NCI-H187 treated with DMSO at 0.1 percent for 48 hours (cell line): ENCODE data around the gene ADAM17.
"Not testable (repeated sequence)": the region's sequence is repeated elsewhere in the genome, so short reads cannot be mapped to it uniquely, and the experiment has no call there.

ENCODE experiments used
- DNase-seq: peaks from one replicate; lab custom pipeline; 2025; lab: John Stamatoyannopoulos, UW

The ADAM17 gene

GRCh38 chr2:9565436-9566153 lies 10.0 kb upstream of the ADAM17 start:
- no peak for DNase-seq

- DNase-seq: peak; percentile 87
These were observed 5.0 kb upstream of the ADAM17 start for GRCh38 chr2:9560628-9561027.

DNA sequence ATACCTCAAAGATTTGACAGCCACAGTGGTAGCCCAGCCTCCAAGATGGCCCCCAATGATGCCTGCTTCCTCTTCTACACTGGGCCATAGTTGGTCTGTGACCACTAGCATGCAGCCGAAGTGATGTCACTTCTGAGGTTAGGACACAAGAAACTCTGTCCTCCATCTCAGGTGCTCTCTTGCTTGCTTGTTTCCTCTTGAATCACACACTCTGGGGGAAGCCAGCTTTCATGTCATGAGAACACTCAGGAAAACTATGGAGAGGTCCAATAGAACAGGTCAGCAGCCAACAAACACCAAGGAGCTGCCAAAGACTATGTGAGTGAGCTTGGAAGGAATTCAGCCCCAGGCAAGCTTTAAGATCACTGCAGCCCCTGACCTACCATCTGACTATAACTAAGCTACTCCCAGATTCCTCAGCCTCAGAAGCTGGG lies 3.3 kb upstream of the ADAM17 start:
- DNase-seq: no peak

DNA sequence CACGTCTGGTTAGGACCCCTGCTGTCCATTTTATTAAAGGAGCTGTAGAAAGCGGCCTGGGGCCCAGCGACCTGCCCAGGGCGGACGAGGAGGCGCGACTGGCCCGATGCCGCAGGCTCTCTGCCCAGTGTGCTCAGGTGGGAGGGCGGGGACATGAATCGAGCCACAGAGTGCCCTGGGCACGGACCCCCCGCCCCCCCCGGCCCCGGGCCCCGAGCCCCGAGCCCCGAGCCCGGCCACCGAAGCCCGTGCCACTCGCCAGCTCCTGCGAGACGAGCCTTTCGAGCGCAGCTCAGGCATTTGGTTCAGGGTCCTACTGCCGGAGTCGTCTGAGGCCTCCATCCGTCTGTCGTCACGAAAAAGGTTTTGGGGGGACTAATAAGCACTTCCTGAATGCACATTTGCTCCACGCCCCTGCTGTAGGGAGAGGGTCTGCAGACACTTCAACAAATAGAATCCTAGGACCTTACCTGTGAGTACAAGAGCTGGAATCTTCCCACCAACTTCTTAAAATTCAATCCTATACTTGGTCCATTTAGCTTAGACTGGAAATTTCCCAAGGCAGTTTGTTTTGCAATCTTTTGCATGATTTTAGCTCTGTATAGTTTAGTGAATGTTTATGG lies 602 bp upstream of the ADAM17 start:
- no peak for DNase-seq

DNA sequence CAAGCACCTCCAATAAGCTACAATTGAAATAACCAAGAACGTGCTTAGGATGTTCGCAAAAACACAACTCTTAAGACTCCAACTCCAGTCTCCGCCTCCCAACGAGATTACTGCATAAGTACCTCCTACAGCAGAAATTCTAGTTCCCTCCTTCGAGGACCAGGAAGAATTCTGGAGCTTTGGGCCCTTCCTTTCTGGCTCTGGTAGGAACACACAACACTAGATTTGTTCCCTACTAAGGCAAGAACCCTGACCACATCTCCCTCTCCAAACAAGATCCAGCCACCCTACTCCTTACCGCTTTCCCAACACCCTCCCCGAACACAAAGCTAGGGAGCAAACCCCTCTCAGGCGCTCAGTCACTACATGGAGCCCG lies 721 bp downstream of the ADAM17 start:
- DNase-seq: no peak

GRCh38 chr2:9552219-9553178 lies 3.1 kb downstream of the ADAM17 start:
- DNase-seq: no peak

- DNase-seq: not testable (repeated sequence)
These were observed 4.7 kb downstream of the ADAM17 start for GRCh38 chr2:9550859-9551391.

- no peak for DNase-seq
These were observed 6.2 kb downstream of the ADAM17 start for GRCh38 chr2:9549420-9549819.

- DNase-seq: no peak
These were observed 7.1 kb downstream of the ADAM17 start for GRCh38 chr2:9548506-9548905.

DNA sequence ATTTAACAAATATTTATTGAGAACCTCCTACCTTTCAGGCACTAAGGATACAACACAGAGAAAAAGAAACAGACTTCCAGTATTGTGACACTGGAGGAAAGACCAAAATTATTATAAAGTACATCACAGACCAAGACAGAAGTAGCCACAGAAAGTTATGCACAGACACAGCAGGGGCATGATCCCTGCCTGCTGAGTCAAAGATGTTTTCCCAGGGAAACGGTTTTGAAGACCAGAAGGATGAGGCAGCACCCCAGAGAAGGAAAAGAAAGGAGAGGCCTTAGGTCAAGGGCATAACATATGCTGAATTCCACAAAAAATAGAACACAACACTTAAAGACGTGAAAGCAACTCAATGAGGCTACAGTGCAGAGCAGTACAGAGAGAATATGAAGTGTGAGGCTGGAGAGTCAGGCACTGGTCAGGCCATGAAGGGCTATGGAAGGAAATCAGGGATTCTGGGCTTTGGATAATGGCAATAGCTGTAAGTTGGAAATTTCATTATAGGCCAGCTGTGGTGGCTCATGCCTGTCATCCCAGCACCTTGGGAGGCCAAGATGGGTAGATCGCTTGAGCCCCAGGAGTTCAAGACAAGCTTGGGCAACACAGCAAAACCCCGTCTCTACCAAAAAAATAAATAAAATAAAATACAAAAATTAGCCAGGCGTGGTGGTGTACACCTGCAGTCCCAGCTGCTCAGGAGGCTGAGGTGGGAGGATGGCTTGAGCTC lies 8.2 kb downstream of the ADAM17 start:
- DNase-seq: no peak

GRCh38 chr2:9545502-9545901 lies 10.1 kb downstream of the ADAM17 start:
- no peak for DNase-seq

GRCh38 chr2:9543557-9543956 lies 12.1 kb downstream of the ADAM17 start:
- DNase-seq: no peak

- DNase-seq: no peak
These were observed 16.1 kb downstream of the ADAM17 start for GRCh38 chr2:9539531-9539930.

GRCh38 chr2:9538000-9538507 lies 17.6 kb downstream of the ADAM17 start:
- no peak for DNase-seq

DNA sequence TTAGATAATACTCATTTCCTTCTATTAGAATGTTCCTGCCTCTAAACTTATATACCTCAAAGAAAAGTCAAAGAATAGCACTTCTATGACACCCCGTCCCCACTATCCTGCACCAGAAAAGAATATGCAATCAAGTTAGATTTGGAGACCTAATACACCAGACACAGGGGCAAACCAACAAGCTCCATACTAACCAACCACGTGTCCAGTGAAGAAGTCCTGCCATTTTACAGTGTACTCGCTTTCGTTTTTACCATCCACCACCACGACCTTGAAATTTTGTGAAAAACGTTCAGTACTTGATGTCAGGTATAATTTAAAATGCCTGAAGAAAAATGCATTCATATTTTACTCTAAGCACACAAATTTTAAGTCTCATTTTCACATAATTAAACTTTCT lies 19.1 kb downstream of the ADAM17 start:
- no peak for DNase-seq

GRCh38 chr2:9535177-9535576 lies 20.5 kb downstream of the ADAM17 start:
- no peak for DNase-seq

GRCh38 chr2:9533663-9534062 lies 22.0 kb downstream of the ADAM17 start:
- no peak for DNase-seq

DNA sequence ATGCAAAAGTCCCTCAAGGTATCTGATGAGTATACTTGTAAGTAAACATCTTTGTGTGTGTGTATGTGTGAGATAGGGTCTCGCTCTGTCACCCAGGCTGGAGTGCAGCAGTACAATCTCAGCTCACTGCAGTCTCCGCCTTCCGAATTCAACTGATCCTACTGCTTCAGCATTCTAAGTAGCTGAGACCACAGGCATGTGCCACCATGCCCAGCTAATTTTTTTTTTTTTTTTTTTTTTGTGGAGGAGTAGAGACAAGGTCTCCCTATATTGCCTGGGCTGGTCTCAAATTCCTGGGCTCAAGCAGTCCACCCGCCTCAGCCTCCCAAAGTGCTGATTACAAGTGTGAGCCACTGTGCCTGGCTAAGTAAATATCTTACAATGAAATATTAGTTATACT lies 23.2 kb downstream of the ADAM17 start:
- DNase-seq: no peak

DNA sequence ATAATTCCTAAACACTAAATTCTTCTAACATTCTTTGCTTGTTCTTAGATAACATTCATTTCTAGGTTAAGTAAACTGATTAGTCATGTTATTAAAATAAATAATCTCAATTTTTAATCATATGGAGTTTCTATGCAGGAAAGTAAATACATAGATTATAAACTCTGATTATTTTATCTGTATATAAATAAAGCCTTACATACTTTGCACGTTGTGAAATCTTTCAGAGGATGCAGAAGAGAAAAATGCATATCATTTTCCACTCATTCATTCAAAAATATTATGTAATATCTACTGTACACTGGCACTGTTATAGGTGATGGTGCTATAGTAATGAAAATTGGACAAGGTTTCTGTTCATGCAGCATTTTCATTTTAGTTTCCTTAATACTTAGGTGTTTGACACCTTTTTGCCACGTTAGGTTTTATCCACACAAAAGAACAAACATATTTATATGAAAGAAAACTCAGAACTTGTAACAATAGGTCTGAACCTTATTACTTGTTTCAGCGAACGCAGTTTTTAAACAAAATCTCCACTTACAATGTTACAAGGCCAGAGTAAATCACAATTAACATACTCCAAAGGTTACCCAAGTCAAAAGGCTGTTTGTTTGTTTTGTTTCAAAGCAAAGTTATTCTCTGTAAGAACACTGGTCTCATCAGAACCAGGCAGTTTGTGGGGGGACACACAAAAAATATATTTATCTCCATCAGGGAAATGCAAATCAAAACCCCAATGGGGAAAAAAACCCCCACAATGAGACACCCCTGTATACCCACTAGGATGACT lies 27.4 kb downstream of the ADAM17 start:
- DNase-seq: no peak

- DNase-seq: no peak
These were observed 30.4 kb downstream of the ADAM17 start for GRCh38 chr2:9525266-9525665.

DNA sequence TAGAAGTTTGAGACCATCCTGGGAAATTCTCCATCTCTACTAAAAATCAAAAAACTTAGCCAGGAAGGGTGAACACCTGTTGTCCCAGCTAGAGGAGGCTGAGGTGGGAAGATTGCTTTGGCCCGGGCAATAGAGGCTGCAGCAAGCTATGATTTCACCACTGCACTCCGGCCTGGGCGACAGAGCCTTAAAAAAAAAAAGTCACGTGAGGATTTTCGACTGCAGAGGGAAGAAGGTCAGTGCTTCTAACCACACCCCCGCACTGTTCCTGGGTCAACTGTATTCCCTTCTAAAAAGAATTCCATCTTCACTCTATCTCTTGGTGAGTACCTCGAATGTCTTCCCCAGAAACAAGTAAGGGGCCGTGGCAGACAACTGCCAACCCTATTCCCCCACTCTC lies 31.3 kb downstream of the ADAM17 start:
- DNase-seq: no peak
